ENCODE data around the gene EGR4. TPM values are rescaled to one million over a fixed set of nuclear protein-coding genes. Genes with fewer than 3 reads are reported as not detected.

Gene EGR4
- total RNA-seq: under 1 TPM in 1 of 6 donors, not detected in 5; 0.10 TPM

GRCh38 chr2:73293534-73294171 is at the start of gene EGR4:
Gene EGR4, minus strand, starts transcription at chr2:73293548. Its CDS starts 231 bp downstream, at chr2:73293317.
- H3K4me3 ChIP-seq: peak within 1 kb of the TSS; percentile 3 to 59 (median 46)
- ATAC-seq (ENCODE audit: low FRiP score in 2 of 2) (peak in 1 of 2 donors; percentile 57), DNase-seq (peak; percentile 47 to 90)
- no peaks in the 10 kb centered on the region for H3K36me3 ChIP-seq
- no peak within 1 kb of the TSS for H3K27ac ChIP-seq
- peaks cover 14 to 31% (median 25%) of the 10 kb centered on the region in 4 donors for H3K4me1 ChIP-seq
- 7 to 8% methylated on average over 5 to 15 of the region's 45 CpGs for WGBS, 2 donors
- peaks cover 0 to 4% (median 2%) of the 10 kb centered on the region in 4 donors for H3K9me3 ChIP-seq
- peaks cover 0 to 54% (median 28%) of the 10 kb centered on the region in 4 donors for H3K27me3 ChIP-seq
- peak in 1 of 6 experiments; percentile 15 for TF ChIP-seq CTCF (IDR thresholded peaks at IDR 0.05)
- TF ChIP-seq POLR2A (IDR thresholded peaks at IDR 0.05): no peak

GRCh38 chr2:73341039-73341438 is 47.7 kb upstream of the EGR4 start:
- WGBS, 2 donors: 71 to 74% methylated on average over 3 of the region's 3 CpGs
- Histone ChIP-seq H3K4me1 (no peaks in the 10 kb centered on the region), H3K27me3 (no peaks in the 10 kb centered on the region), H3K4me3 (no peak overlapping the region), H3K27ac (no peak overlapping the region), H3K9me3 (no peaks in the 10 kb centered on the region), H3K36me3 (no peaks in the 10 kb centered on the region)
- no peak for TF ChIP-seq POLR2A (IDR thresholded peaks at IDR 0.05)
- no peak for TF ChIP-seq CTCF (IDR thresholded peaks at IDR 0.05)
- TF ChIP-seq POLR2AphosphoS5 (IDR thresholded peaks at IDR 0.05): no peak
- TF ChIP-seq EP300 (IDR thresholded peaks at IDR 0.05): no peak
- DNase-seq (no peak), ATAC-seq (ENCODE audit: low FRiP score in 2 of 2) (no peak)

GRCh38 chr2:73339201-73339600 is 45.9 kb upstream of the EGR4 start:
- no peak for TF ChIP-seq EP300 (IDR thresholded peaks at IDR 0.05)
- no peak for TF ChIP-seq POLR2A (IDR thresholded peaks at IDR 0.05)
- no peak for TF ChIP-seq CTCF (IDR thresholded peaks at IDR 0.05)
- TF ChIP-seq POLR2AphosphoS5 (IDR thresholded peaks at IDR 0.05): no peak
- Histone ChIP-seq H3K9me3 (peaks cover 0 to 10% (median 3%) of the 10 kb centered on the region in 4 donors), H3K27ac (no peak overlapping the region), H3K4me3 (no peak overlapping the region), H3K36me3 (no peaks in the 10 kb centered on the region), H3K4me1 (no peaks in the 10 kb centered on the region), H3K27me3 (no peaks in the 10 kb centered on the region)
- ATAC-seq (ENCODE audit: low FRiP score in 2 of 2): no peak
- 64 to 72% methylated on average over 3 of the region's 3 CpGs for WGBS, 2 donors
- no peak for DNase-seq

GRCh38 chr2:73337828-73338227 is 44.5 kb upstream of the EGR4 start:
- no peak overlapping the region for H3K27ac ChIP-seq
- no peak for TF ChIP-seq POLR2AphosphoS5 (IDR thresholded peaks at IDR 0.05)
- no peak for TF ChIP-seq EP300 (IDR thresholded peaks at IDR 0.05)
- TF ChIP-seq CTCF (IDR thresholded peaks at IDR 0.05): no peak
- TF ChIP-seq POLR2A (IDR thresholded peaks at IDR 0.05): no peak
- H3K9me3 ChIP-seq: peaks cover 0 to 10% (median 3%) of the 10 kb centered on the region in 4 donors
- DNase-seq: no peak
- 19 to 25% methylated on average over 3 of the region's 3 CpGs for WGBS, 2 donors
- no peak for ATAC-seq (ENCODE audit: low FRiP score in 2 of 2)
- H3K36me3 ChIP-seq: no peaks in the 10 kb centered on the region
- no peaks in the 10 kb centered on the region for H3K4me1 ChIP-seq
- no peaks in the 10 kb centered on the region for H3K27me3 ChIP-seq
- H3K4me3 ChIP-seq: no peak overlapping the region

GRCh38 chr2:73334620-73335019 is 41.3 kb upstream of the EGR4 start:
- no peaks in the 10 kb centered on the region for H3K27me3 ChIP-seq
- ATAC-seq (ENCODE audit: low FRiP score in 2 of 2) (no peak), DNase-seq (no peak)
- H3K4me3 ChIP-seq: no peak overlapping the region
- no peaks in the 10 kb centered on the region for H3K4me1 ChIP-seq
- no peak overlapping the region for H3K27ac ChIP-seq
- TF ChIP-seq POLR2A (IDR thresholded peaks at IDR 0.05) (no peak), EP300 (IDR thresholded peaks at IDR 0.05) (no peak), CTCF (IDR thresholded peaks at IDR 0.05) (no peak), POLR2AphosphoS5 (IDR thresholded peaks at IDR 0.05) (no peak)
- H3K36me3 ChIP-seq: no peaks in the 10 kb centered on the region
- 96 to 100% methylated on average over 1 of the region's 1 CpG for WGBS, 2 donors
- peaks cover 0 to 10% (median 3%) of the 10 kb centered on the region in 4 donors for H3K9me3 ChIP-seq
